ENCODE measurements around the gene EIF4E.

- no peak for TF ChIP-seq CTCF (IDR thresholded peaks at IDR 0.05; ENCODE audit: poor library complexity)
- TF ChIP-seq EZH2 (IDR thresholded peaks at IDR 0.05; ENCODE audit: borderline replicate concordance), result no peak
These were observed 32.8 kb upstream of the EIF4E start for GRCh38 chr4:98961770-98962169.

Measured in hepatocyte (in vitro differentiated cells).